Lower leg skin (tissue), 4 donors: Measurements from ENCODE around the gene DIP2B. TPM values are rescaled to one million over a fixed set of nuclear protein-coding genes. Genes with fewer than 3 reads are reported as not detected.

ENCODE experiments used
- DNase-seq, 2 donors: peaks; one replicate each; pipeline ENCODE4 v3.0.0-alpha.2; 2019; ENCODE audit warnings: low spot score in 2 of 2
- H3K4me3 ChIP-seq: fragments of 200-600 bp; sonication (generic); 2 replicates; pipeline ENCODE4 v1.5.1; 2017; ENCODE audit warnings: mild to moderate bottlenecking, low read depth; ENCODE audit not compliant: poor library complexity, severe bottlenecking
- POLR2A ChIP-seq, 2 donors: fragments of 450-650 bp; IDR thresholded peaks; one replicate each; pipeline ENCODE4 v1.6.1; 2016 to 2017; ENCODE audit warnings: antibody characterized with exemption in 2 of 2, mild to moderate bottlenecking in 1 of 2, moderate library complexity in 1 of 2
- WGBS, 2 donors: methylation state at CpG; one replicate each; pipeline ENCODE4 v1.1.5; 2018; 5-methylcytosine and 5-hydroxymethylcytosine counted together
- intact Hi-C: fragments of 100-400 bp; cut with DNase I; formaldehyde crosslinking; loops from one replicate; pipeline ENCODE4 v1.15.0; 2023; ENCODE audit warnings: low total_unique reads
- total RNA-seq, 4 donors: library from RNA; depleted of rRNA; stranded (reverse); fragments of >200 nt; gene quantifications; one replicate each; pipeline ENCODE4 v1.1.0, GENCODE V29; 2016
- TF ChIP-seq, protein P1 (sequence below), 3 donors: fragments of 450-650 bp; IDR thresholded peaks; one replicate each; pipeline ENCODE4 v1.5.1; 2016; ENCODE audit warnings: antibody characterized with exemption in 3 of 3, mild to moderate bottlenecking in 3 of 3, moderate library complexity in 2 of 3

Gene DIP2B
- total RNA-seq, 4 donors from 2014 or later, result 56.9 to 104 (median 68.6) TPM

DNA sequence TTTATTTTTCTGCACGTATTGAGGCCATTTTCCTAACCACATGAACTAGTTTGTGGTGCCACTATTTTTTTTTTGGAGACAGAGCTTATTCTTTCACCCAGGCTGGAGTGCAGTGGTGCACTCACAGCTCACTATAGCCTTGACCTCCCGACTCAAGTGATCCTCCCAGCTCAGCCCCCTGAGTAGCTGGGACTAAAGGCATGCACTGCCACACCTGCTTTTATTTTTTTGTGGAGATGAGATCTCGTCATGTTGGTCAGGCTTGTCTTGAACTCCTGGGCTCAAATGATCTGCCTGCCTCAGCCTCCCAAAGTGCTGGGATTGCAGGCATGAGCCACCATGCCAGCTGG, 60.1 kb downstream of the DIP2B start:
- DNase-seq, result no peak
- TF ChIP-seq, protein P1, sequence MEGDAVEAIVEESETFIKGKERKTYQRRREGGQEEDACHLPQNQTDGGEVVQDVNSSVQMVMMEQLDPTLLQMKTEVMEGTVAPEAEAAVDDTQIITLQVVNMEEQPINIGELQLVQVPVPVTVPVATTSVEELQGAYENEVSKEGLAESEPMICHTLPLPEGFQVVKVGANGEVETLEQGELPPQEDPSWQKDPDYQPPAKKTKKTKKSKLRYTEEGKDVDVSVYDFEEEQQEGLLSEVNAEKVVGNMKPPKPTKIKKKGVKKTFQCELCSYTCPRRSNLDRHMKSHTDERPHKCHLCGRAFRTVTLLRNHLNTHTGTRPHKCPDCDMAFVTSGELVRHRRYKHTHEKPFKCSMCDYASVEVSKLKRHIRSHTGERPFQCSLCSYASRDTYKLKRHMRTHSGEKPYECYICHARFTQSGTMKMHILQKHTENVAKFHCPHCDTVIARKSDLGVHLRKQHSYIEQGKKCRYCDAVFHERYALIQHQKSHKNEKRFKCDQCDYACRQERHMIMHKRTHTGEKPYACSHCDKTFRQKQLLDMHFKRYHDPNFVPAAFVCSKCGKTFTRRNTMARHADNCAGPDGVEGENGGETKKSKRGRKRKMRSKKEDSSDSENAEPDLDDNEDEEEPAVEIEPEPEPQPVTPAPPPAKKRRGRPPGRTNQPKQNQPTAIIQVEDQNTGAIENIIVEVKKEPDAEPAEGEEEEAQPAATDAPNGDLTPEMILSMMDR (IDR thresholded peaks at IDR 0.05), result no peak
- TF ChIP-seq POLR2A (IDR thresholded peaks at IDR 0.05), result no peak
- 75 to 78% methylated on average over 3 of the region's 3 CpGs for WGBS, 2 donors
- H3K4me3 ChIP-seq, result no peak overlapping the region
- intact Hi-C loops, result no loop called here

DNA sequence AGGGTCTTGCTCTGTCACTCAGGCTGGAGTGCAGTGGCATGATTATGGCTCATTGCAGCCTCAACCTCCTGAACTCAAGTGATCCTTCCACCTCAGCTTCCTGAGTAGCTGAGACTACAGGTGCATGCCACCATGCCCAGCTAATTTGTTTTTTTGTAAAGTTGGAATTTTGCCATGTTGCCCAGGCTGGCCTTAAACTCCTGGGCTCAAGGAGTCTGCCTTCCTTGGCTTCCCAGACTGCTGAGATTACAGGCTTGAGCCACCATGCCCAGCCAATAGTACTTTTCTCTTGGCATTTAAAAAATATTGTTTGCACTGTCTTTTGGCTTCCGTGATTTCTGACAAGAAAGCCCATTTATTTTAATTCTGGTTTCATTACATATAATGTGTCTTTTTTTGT, 61.3 kb downstream of the DIP2B start:
- intact Hi-C loops, result no loop called here
- 92 to 100% methylated on average over 1 of the region's 1 CpG for WGBS, 2 donors
- TF ChIP-seq, protein P1 (IDR thresholded peaks at IDR 0.05), result no peak
- no peak for TF ChIP-seq POLR2A (IDR thresholded peaks at IDR 0.05)
- no peak overlapping the region for H3K4me3 ChIP-seq
- no peak for DNase-seq

GRCh38 chr12:50567926-50568325, 63.1 kb downstream of the DIP2B start:
- 48 to 70% methylated on average over 1 of the region's 1 CpG for WGBS, 2 donors
- intact Hi-C loops, result no loop called here
- TF ChIP-seq, protein P1 (IDR thresholded peaks at IDR 0.05), result no peak
- TF ChIP-seq POLR2A (IDR thresholded peaks at IDR 0.05), result no peak
- no peak for DNase-seq
- H3K4me3 ChIP-seq, result no peak overlapping the region

DNA sequence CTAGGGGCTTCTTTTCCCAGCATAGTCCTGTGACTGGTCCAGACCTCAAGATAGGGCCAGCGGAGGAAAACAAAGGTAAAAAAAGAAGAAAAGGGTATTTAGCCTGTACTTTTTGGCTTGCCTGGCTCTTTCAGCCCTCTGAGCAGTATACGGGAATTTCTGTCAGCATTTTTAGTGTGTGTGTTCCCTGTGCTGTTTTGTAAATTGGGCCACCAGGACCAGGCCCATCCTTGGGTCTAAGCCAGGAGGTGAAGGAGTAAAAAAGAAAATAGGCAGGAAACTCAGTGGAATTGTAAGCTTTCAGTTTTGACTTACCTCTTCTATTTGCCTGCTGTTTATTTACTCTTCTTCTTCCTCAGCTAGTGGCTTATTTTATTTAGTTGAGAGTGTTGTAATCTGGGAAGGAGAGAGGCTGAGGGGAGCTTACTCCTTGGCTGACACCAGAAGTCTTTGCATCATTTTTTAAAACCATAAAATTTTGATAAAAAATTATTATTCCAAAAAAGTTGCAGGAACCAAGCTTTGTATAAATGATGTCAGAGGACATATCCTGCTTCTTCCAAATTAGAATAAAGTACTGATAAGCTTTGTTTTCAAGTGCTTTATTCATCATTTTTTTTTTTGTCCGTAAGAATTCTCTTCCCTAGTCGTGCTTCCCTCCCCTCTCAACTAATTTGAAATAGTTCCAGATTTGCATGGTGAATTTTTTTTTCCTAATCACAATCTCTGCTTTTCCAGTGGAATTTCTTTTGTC, 63.7 kb downstream of the DIP2B start:
- intact Hi-C loops, result no loop called here
- no peak for TF ChIP-seq POLR2A (IDR thresholded peaks at IDR 0.05)
- TF ChIP-seq, protein P1 (IDR thresholded peaks at IDR 0.05), result no peak

GRCh38 chr12:50569321-50569720, 64.5 kb downstream of the DIP2B start:
- DNase-seq, result no peak
- H3K4me3 ChIP-seq, result no peak overlapping the region
- TF ChIP-seq POLR2A (IDR thresholded peaks at IDR 0.05), result no peak
- 38 to 43% methylated on average over 2 of the region's 2 CpGs for WGBS, 2 donors
- intact Hi-C loops, result no loop called here

More for the DNA sequence above, 63.7 kb downstream of the DIP2B start:
- no peak overlapping the region for H3K4me3 ChIP-seq
- WGBS, 2 donors, result 34 to 35% methylated on average over 4 of the region's 4 CpGs
- DNase-seq, result no peak

DNA sequence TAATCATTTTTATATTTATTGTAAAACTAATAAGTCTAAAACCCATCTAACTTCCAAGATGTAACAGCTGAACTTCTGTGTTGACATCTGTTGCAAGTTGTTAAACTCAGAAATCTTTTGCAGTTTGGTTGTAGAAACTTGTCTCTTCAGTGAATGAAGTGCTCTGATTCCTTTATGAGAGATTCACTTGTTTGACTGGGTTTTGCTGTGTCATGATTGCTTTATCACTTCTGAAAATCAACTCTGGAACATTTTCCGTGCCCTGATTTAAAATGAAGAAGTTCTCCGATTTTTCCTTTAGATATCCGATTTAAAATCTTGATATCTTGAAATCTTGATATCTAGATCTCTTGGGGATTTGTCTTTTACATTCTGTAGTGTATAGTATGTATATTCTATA, 65.1 kb downstream of the DIP2B start:
- 33 to 42% methylated on average over 3 of the region's 3 CpGs for WGBS, 2 donors
- TF ChIP-seq, protein P1 (IDR thresholded peaks at IDR 0.05), result no peak
- no peak for TF ChIP-seq POLR2A (IDR thresholded peaks at IDR 0.05)

More for the DNA sequence above, 65.1 kb downstream of the DIP2B start:
- no peak for DNase-seq
- H3K4me3 ChIP-seq, result no peak overlapping the region
- intact Hi-C loops, result no loop called here
